ENCODE data around the gene BRF1.
"Not testable (repeated sequence)": the region's sequence is repeated elsewhere in the genome, so short reads cannot be mapped to it uniquely, and the experiment has no call there.

BRF1 gene

GRCh38 chr14:105333020-105333490 is 32.3 kb upstream of the BRF1 start:
- in situ Hi-C loops (cut with HindIII; ENCODE audit: low sequenced_read_pairs): no loop called here

DNA sequence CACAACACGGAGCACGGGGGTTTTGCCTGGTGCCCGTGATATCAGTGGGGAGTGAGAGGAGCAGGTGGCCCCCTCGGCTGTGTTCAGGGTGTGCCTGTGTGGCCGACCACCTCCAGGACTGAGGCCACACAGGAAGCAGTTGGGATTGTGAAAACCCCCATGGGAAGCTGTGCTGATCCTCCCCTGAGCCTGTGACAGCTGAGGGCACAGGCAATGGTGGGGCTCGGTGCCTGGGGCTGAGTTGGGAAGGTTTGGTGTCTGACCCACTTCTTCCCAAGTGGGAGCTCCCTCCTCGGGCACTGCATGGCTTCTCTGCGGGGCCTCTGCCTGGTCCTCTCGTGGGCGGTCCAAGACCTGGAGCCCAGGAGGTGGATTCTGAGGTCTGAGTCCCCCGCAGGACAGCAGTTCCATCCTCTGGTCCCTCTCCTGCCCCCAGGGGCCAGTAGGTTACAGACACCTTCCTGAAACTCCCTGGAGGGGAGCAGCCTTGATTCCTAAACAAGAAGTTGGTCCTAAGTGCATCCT is 31.6 kb upstream of the BRF1 start:
- in situ Hi-C loops (cut with HindIII; ENCODE audit: low sequenced_read_pairs): no loop called here

DNA sequence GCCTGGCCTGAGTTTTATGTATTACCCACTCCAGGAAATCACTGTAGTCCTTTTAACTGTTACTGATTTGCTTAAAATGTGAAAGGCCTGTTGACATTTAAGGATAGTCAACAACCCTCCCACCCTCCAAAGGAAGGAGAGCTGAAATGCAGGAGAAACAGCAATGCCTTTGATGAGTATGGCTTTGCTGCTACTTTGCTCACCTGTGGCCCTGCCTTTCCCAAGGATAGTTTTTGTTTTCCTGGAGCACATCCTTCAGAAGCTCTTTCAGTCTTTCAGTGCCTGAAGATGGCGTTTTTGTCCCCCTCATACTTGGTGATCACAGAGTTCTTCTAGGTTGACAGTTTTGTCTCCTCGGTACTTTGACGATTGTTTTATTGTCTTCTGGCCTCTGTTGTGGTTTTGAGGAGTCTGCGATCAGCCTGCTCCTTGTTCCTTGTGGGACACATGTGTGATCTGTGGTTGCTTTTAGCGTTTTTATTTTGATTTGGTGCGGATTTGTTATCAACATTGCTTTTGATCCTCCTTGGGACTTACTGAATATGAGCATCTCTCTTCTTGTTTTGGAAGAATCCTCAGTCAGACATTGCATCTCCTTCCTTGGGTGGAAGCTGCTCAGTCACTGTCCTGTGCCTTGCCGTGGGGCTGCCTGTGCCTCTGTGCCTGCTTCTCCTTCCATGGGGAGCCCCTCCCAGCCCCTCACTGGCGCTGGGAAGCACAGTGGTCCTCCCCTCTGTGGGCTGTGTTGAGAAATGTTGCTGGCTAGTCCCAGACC is 31.0 kb upstream of the BRF1 start:
- in situ Hi-C loops (cut with HindIII; ENCODE audit: low sequenced_read_pairs): no loop called here

DNA sequence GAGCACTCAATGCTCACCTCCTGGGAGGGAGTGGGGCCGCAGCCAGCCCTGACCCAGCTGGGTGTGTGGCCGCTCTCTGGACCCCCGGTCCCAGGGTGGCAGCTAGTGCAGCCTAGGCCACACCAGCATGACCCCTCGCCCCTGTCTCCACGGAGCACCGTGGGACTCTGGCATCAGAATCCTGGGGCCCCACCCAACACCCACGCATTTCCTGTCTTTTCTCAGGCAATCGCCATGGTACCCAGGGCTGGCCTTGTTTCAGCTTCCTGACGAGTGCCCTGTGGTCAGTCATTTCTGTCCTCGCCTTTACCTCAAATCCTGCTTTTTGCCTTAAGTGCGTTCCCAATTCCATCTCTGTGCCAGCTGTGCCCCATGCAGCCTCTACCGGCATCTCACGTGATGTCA is 29.7 kb upstream of the BRF1 start:
- in situ Hi-C loops (cut with HindIII; ENCODE audit: low sequenced_read_pairs): no loop called here

- in situ Hi-C loops (cut with HindIII; ENCODE audit: low sequenced_read_pairs): no loop called here
Measured at GRCh38 chr14:105329411-105330150, 28.8 kb upstream of the BRF1 start.

- in situ Hi-C loops (cut with HindIII; ENCODE audit: low sequenced_read_pairs): no loop called here
Measured at GRCh38 chr14:105328678-105329390, 28.0 kb upstream of the BRF1 start.

- in situ Hi-C loops (cut with HindIII; ENCODE audit: low sequenced_read_pairs): no loop called here
Measured at GRCh38 chr14:105328070-105328677, 27.4 kb upstream of the BRF1 start.

DNA sequence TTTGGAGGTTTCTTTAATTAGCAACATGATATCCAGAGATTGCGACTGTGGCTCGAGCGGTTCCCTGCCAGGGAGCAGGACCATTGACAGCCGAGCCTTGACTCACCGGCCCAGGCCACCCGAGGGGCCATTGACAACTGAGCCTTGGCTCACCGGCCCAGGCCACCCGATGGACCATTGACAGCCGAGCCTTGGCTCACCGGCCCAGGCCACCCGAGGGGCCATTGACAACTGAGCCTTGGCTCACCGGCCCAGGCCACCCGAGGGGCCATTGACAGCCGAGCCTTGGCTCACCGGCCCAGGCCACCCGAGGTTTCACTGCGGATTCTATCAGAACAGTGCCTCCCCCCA is 26.9 kb upstream of the BRF1 start:
- in situ Hi-C loops (cut with HindIII; ENCODE audit: low sequenced_read_pairs): not testable (repeated sequence)

DNA sequence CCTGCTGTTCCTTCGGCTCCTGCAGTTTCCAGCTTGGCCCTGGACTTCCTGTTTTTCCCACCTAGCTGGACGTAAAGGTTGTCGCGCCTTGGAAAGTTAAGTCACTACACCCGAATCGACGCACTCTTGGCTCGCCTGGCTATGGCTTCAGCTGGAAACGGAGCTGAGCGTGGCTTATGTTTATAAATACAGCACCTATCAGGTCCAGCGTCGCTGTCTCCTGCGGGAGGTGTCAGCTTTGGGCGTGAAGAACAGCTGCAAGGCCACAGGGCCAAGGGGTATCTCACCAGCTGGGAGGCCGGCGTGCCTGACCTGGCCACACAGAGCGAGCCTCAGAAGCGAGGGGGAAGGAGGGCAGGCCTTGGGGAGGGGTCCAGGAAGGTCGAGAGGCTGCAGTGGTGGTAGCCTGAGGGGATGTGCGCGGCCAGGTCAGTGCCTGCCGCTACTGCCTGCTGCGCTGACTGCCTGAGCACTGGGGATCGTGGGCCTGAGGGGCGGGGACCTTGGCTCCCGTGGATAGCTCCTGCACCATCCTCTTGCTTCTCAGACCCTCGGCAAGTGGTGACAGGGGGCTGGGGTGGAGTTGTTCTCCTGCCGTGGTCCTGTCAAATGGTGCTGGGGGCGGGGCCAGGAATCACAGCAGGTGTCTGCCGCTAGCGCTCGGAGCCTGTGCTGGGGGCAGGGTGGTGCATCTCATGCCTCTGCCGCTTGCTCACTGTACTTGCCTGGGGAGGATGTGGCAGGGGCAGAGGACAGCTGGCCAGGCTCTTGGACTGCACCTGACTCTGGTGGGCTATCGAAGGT is 26.3 kb upstream of the BRF1 start:
- in situ Hi-C loops (cut with HindIII; ENCODE audit: low sequenced_read_pairs): no loop called here

- in situ Hi-C loops (cut with HindIII; ENCODE audit: low sequenced_read_pairs): no loop called here
Measured at GRCh38 chr14:105326568-105326867, 25.7 kb upstream of the BRF1 start.

DNA sequence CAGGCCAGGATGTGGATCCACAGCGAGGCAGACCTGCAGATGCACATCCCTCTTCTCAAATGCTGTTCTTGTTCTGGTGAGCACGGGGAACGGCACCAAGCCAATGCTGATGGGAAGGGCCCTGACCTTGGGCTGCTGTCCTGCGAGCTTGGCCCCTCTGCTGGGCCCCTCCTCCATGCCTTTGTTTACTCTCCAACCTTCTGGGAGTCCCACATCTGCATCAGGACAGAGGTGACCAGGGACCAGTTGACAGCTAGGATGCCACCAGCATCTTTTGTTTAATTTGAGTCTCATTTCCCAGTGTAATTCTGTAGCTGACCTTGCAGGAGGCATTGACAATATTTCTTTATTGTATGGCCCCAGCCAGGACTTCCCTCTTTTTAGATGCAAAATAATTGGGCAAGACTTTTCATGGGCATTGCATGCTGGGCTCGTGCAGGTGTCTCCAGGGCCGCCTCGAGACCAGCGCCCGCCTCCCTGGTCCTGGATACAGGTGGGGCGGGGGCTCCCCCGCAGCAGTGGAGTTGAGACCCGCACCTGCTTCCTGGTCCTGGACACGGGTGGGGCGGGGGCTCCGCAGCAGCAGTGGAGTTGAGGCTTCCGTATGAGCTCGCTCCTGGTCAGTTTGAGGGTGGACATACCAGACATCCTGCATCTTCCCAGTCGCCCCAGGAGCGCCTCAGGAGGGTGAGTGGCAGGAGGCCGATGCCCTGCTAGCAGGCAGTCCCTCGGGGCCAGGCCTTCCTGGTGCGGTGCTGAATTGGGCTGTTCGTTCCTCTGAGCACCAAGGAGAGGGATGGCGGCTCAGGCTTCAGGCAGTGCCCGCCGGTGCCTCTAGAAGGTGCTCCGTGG is 25.1 kb upstream of the BRF1 start:
- in situ Hi-C loops (cut with HindIII; ENCODE audit: low sequenced_read_pairs): no loop called here

DNA sequence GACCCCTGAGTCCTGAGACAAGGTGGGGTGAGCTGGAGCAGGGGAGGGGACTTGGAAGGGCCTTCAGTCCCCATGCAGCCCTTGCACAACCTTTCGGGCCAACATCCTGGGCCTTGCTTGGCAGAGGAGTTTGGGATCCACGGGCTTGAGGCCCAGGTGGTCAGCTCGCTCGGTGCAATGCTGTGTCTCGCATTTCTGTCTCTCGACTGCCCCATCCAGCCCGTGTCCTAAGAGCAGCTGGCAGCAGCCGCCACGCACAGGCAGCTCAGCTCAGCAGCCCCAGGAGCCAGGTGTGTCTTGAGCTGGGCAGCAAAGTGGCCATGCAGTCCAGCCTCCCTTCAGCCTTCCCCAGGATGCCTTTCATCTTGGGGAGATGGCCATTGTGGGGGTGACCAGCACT is 24.5 kb upstream of the BRF1 start:
- in situ Hi-C loops (cut with HindIII; ENCODE audit: low sequenced_read_pairs): no loop called here

GRCh38 chr14:105324871-105325270 is 24.1 kb upstream of the BRF1 start:
- in situ Hi-C loops (cut with HindIII; ENCODE audit: low sequenced_read_pairs): no loop called here

DNA sequence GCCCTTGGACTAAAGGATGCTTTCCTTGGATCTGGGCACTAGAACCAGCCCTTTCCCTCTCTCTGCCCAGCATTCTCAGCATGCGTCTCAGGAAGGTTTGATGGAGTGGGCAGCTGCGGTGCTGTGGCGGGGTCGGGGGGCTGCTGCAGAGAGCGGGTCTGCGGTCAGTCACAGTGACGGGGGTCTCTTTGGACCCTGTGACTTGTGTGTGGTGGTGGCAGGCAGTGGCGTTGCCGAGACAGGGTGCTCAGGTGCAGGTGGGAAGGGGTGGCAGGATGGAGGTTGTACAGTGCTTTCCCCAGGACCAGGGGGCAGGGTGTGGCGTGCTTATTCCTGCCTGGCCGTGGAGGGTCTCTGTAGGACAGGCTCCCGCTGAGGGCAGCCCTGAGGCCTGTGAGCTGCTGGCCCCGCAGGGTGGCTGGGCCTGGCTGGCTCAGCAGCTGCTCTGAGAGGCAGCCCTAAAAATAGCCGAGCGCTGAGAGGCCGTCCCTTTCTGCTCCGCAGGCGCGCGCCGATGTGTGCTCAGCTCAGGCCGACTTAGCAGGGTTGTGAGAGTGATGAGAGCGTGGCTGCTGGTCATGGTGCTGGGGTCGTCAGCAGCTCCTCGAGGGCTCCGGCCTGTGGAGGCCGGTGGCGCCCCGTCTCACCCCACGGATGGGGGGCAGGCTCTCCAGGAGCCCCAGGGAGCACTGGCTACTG is 23.4 kb upstream of the BRF1 start:
- in situ Hi-C loops (cut with HindIII; ENCODE audit: low sequenced_read_pairs): no loop called here

GRCh38 chr14:105323663-105324062 is 22.9 kb upstream of the BRF1 start:
- in situ Hi-C loops (cut with HindIII; ENCODE audit: low sequenced_read_pairs): no loop called here

DNA sequence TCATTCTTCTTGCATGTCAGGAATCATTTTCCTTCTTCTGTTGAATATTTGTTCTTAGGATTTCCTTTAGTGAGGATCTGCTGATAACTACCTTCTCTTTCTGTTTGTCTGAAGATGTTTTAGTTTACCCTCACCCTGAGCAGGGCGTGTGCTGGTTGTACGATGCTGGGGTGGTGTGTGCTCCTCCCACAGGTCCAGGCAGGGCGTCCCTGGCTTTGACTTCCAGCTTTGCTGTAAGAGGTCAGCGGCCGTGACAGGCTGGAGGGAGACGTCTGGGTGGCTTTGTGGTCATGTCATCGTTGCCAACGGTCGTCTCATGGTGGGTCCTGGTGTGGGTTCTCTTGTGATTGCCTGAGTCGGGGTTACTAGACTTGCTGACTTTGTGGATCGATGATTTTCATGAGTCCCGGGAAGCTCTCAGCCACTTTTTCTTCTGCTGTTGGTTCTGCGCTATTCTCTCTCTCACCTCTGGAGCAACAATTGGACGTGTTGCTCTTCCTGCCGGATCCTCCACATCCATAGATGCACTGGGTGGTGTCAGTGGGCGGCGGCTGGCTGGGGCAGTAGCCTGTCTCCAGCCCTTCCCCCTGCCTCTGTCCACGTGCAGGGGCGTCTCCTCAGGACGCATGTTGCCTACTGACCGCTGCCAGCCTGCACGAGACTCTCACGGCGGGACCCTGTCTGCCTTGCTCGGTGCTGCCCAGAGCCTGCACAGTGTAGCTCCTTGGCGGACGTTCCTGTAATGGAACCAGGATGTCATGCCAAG is 22.2 kb upstream of the BRF1 start:
- in situ Hi-C loops (cut with HindIII; ENCODE audit: low sequenced_read_pairs): no loop called here

DNA sequence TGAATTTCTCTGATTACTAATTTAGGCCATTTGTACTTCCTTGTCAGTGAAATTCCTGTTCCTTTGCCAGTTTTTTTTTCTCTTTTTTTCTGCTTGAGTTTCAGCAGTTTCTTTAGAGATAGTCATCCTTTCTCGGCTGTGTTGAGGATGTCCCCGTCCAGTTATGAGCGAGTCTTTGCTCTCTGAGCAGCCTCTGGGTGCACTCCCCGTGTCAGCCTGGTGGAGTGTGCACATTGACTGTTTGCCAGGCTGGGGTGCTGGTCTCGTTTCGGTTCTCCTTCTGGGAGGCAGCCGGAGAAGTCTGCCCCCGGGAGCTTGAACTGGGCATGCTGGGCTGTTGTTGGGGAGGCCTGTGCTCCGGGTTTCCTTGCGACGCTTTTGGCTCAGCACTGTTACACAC is 16.7 kb upstream of the BRF1 start:
- in situ Hi-C loops (cut with HindIII; ENCODE audit: low sequenced_read_pairs): no loop called here

GRCh38 chr14:105316968-105317510 is 16.2 kb upstream of the BRF1 start:
- in situ Hi-C loops (cut with HindIII; ENCODE audit: low sequenced_read_pairs): no loop called here
